ENCODE data around the gene FRMD5. TPM values are rescaled to one million over a fixed set of nuclear protein-coding genes. Genes with fewer than 3 reads are reported as not detected.
A peak's percentile ranks its signal among the peaks of the same experiment; 100 is the strongest.
"Not testable (repeated sequence)": the region's sequence is repeated elsewhere in the genome, so short reads cannot be mapped to it uniquely, and the experiment has no call there.

Gene FRMD5
- total RNA-seq, 1 experiment from 2014 or later, result 9.3 TPM

- DNase-seq (ENCODE audit: low read depth), result not testable (repeated sequence)
These were observed 162.3 kb downstream of the FRMD5 start for GRCh38 chr15:44032820-44033219.

- peak; percentile 32 for DNase-seq (ENCODE audit: low read depth)
These were observed 165.0 kb downstream of the FRMD5 start for GRCh38 chr15:44029940-44030568.

- DNase-seq (ENCODE audit: low read depth), result peak; percentile 15
These were observed 166.1 kb downstream of the FRMD5 start for GRCh38 chr15:44029003-44029402.

- peak; percentile 57 for DNase-seq (ENCODE audit: low read depth)
These were observed 166.7 kb downstream of the FRMD5 start for GRCh38 chr15:44028349-44028748.

GRCh38 chr15:44024155-44024554, 170.9 kb downstream of the FRMD5 start:
- no peak for DNase-seq (ENCODE audit: low read depth)

- no peak for DNase-seq (ENCODE audit: low read depth)
These were observed 171.9 kb downstream of the FRMD5 start for GRCh38 chr15:44023176-44023575.

- DNase-seq (ENCODE audit: low read depth), result no peak
These were observed 176.9 kb downstream of the FRMD5 start for GRCh38 chr15:44018151-44018550.

GRCh38 chr15:44015545-44016305, 179.3 kb downstream of the FRMD5 start:
- DNase-seq (ENCODE audit: low read depth), result no peak

- no peak for DNase-seq (ENCODE audit: low read depth)
These were observed 183.7 kb downstream of the FRMD5 start for GRCh38 chr15:44011238-44011854.

- peak; percentile 65 for DNase-seq (ENCODE audit: low read depth)
These were observed 185.0 kb downstream of the FRMD5 start for GRCh38 chr15:44010089-44010488.

GRCh38 chr15:44009038-44009437, 186.0 kb downstream of the FRMD5 start:
- DNase-seq (ENCODE audit: low read depth), result peak; percentile 74

GRCh38 chr15:44000248-44000647, 194.8 kb downstream of the FRMD5 start:
- peak; percentile 87 for DNase-seq (ENCODE audit: low read depth)

- DNase-seq (ENCODE audit: low read depth), result no peak
These were observed 196.5 kb downstream of the FRMD5 start for GRCh38 chr15:43998607-43999006.

- no peak for DNase-seq (ENCODE audit: low read depth)
These were observed 203.9 kb downstream of the FRMD5 start for GRCh38 chr15:43991206-43991605.

GRCh38 chr15:43989938-43990337, 205.1 kb downstream of the FRMD5 start:
- no peak for DNase-seq (ENCODE audit: low read depth)

- DNase-seq (ENCODE audit: low read depth), result no peak
These were observed 206.2 kb downstream of the FRMD5 start for GRCh38 chr15:43988900-43989299.

- DNase-seq (ENCODE audit: low read depth), result no peak
These were observed 207.1 kb downstream of the FRMD5 start for GRCh38 chr15:43987924-43988323.

- DNase-seq (ENCODE audit: low read depth), result no peak
These were observed 208.9 kb downstream of the FRMD5 start for GRCh38 chr15:43985976-43986680.

GRCh38 chr15:43981576-43981975, 213.5 kb downstream of the FRMD5 start:
- no peak for DNase-seq (ENCODE audit: low read depth)

- peak; percentile 12 for DNase-seq (ENCODE audit: low read depth)
These were observed 217.8 kb downstream of the FRMD5 start for GRCh38 chr15:43977072-43977884.

- DNase-seq (ENCODE audit: low read depth), result no peak
These were observed 219.3 kb downstream of the FRMD5 start for GRCh38 chr15:43975770-43976169.

Measured in RPMI7951 (cell line).